GM19438 (cell line): ENCODE results near the gene PPFIBP2.

Source experiments
- ATAC-seq: cut with Tn5 transposase; IDR thresholded peaks from one replicate; pipeline ENCODE4 v1.9.1; 2021; ENCODE audit warnings: low read depth; ENCODE audit not compliant: unreplicated experiment

The PPFIBP2 gene

GRCh38 chr11:7619322-7619721 lies 105.5 kb downstream of the PPFIBP2 start:
- ATAC-seq: no peak

GRCh38 chr11:7621090-7621489 lies 107.3 kb downstream of the PPFIBP2 start:
- no peak for ATAC-seq

GRCh38 chr11:7621554-7621953 lies 107.8 kb downstream of the PPFIBP2 start:
- ATAC-seq: no peak

GRCh38 chr11:7622721-7623120 lies 108.9 kb downstream of the PPFIBP2 start:
- ATAC-seq: no peak

- ATAC-seq: no peak
Measured at GRCh38 chr11:7628660-7629059, 114.9 kb downstream of the PPFIBP2 start.

- ATAC-seq: no peak
Measured at GRCh38 chr11:7630002-7630401, 116.2 kb downstream of the PPFIBP2 start.

GRCh38 chr11:7632211-7632610 lies 118.4 kb downstream of the PPFIBP2 start:
- ATAC-seq: no peak

- ATAC-seq: no peak
Measured at GRCh38 chr11:7635137-7635536, 121.3 kb downstream of the PPFIBP2 start.

GRCh38 chr11:7635708-7636107 lies 121.9 kb downstream of the PPFIBP2 start:
- no peak for ATAC-seq

GRCh38 chr11:7636350-7636749 lies 122.6 kb downstream of the PPFIBP2 start:
- no peak for ATAC-seq

GRCh38 chr11:7637447-7638157 lies 123.8 kb downstream of the PPFIBP2 start:
- ATAC-seq: no peak

- peak; percentile 58 for ATAC-seq
Measured at GRCh38 chr11:7638710-7639642, 125.2 kb downstream of the PPFIBP2 start.

- ATAC-seq: no peak
Measured at GRCh38 chr11:7639643-7640025, 125.8 kb downstream of the PPFIBP2 start.

GRCh38 chr11:7640816-7641215 lies 127.0 kb downstream of the PPFIBP2 start:
- ATAC-seq: no peak

GRCh38 chr11:7642747-7643146 lies 128.9 kb downstream of the PPFIBP2 start:
- no peak for ATAC-seq

- no peak for ATAC-seq
Measured at GRCh38 chr11:7643314-7643713, 129.5 kb downstream of the PPFIBP2 start.

GRCh38 chr11:7645206-7645605 lies 131.4 kb downstream of the PPFIBP2 start:
- no peak for ATAC-seq

GRCh38 chr11:7646866-7647265 lies 133.1 kb downstream of the PPFIBP2 start:
- ATAC-seq: no peak

- ATAC-seq: no peak
Measured at GRCh38 chr11:7648264-7648663, 134.5 kb downstream of the PPFIBP2 start.

- no peak for ATAC-seq
Measured at GRCh38 chr11:7651140-7651551, 137.3 kb downstream of the PPFIBP2 start.

- ATAC-seq: no peak
Measured at GRCh38 chr11:7651700-7652099, 137.9 kb downstream of the PPFIBP2 start.
